H9 (cell line): ENCODE measurements around the gene GRIFIN. TPM values are rescaled to one million over a fixed set of nuclear protein-coding genes. Genes with fewer than 3 reads are reported as not detected.

Experiments
- DNase-seq: peaks from one replicate; pipeline ENCODE4 v3.0.0-alpha.2; 2017
- H2AFZ ChIP-seq: one replicate; pipeline ENCODE4 v1.6.1; 2013; ENCODE audit warnings: mild to moderate bottlenecking, low read length, control low read depth, moderate library complexity
- H2AK5ac ChIP-seq: 2 replicates; pipeline ENCODE4 v1.6.1; 2013; ENCODE audit warnings: low read length, control low read depth, mixed read lengths; ENCODE audit not compliant: insufficient read length
- H2BK120ac ChIP-seq: one replicate; pipeline ENCODE4 v1.6.1; 2013; ENCODE audit warnings: low read depth, mild to moderate bottlenecking, low read length, control low read depth, inconsistent platforms; ENCODE audit not compliant: poor library complexity, severe bottlenecking
- H2BK12ac ChIP-seq: 2 replicates; pipeline ENCODE4 v1.6.1; 2013; ENCODE audit warnings: low read length, control low read depth, mixed read lengths, low read depth; ENCODE audit not compliant: insufficient read length
- H2BK15ac ChIP-seq: 2 replicates; pipeline ENCODE4 v1.6.1; 2013; ENCODE audit warnings: low read depth, low read length, control low read depth
- H2BK20ac ChIP-seq: one replicate; pipeline ENCODE4 v1.6.1; 2013; ENCODE audit warnings: low read depth, mild to moderate bottlenecking, low read length, control low read depth, inconsistent platforms; ENCODE audit not compliant: poor library complexity, severe bottlenecking
- H2BK5ac ChIP-seq: 2 replicates; pipeline ENCODE4 v1.6.1; 2013; ENCODE audit warnings: low read length, control low read depth, mixed read lengths; ENCODE audit not compliant: insufficient read length
- H3K14ac ChIP-seq: 2 replicates; pipeline ENCODE4 v1.6.1; 2013; ENCODE audit warnings: low read length, control low read depth; ENCODE audit not compliant: insufficient read depth
- H3K18ac ChIP-seq: 2 replicates; pipeline ENCODE4 v1.6.1; 2013; ENCODE audit warnings: low read depth, mild to moderate bottlenecking, mixed read lengths, low read length, control low read depth; ENCODE audit not compliant: insufficient read length
- H3K23ac ChIP-seq: 2 replicates; pipeline ENCODE4 v1.6.1; 2013; ENCODE audit warnings: low read length, control low read depth, mixed read lengths, low read depth; ENCODE audit not compliant: insufficient read length
- H3K23me2 ChIP-seq: 2 replicates; pipeline ENCODE4 v1.6.1; 2013; ENCODE audit warnings: low read depth, mild to moderate bottlenecking, mixed read lengths, low read length, control low read depth; ENCODE audit not compliant: insufficient read length, poor library complexity, severe bottlenecking
- H3K27ac ChIP-seq: 2 replicates; pipeline ENCODE4 v1.5.1; 2013; ENCODE audit warnings: low read length, control low read depth, mixed read lengths, low read depth; ENCODE audit not compliant: insufficient read length
- H3K27me3 ChIP-seq: 2 replicates; pipeline ENCODE4 v1.6.1; 2013; ENCODE audit warnings: low read length, control low read depth, inconsistent platforms; ENCODE audit not compliant: insufficient read depth
- H3K4ac ChIP-seq: 2 replicates; pipeline ENCODE4 v1.6.1; 2013; ENCODE audit warnings: low read depth, mild to moderate bottlenecking, control low read depth, inconsistent platforms, low read length, moderate library complexity
- H3K4me1 ChIP-seq: 2 replicates; pipeline ENCODE4 v1.6.1; 2013; ENCODE audit warnings: low read length, control low read depth, inconsistent platforms; ENCODE audit not compliant: insufficient read depth
- H3K4me2 ChIP-seq: 2 replicates; pipeline ENCODE4 v1.6.1; 2013; ENCODE audit warnings: low read length, control low read depth, mixed read lengths; ENCODE audit not compliant: insufficient read length, insufficient read depth
- H3K56ac ChIP-seq: 2 replicates; pipeline ENCODE4 v1.6.1; 2013; ENCODE audit warnings: low read depth, mild to moderate bottlenecking, mixed read lengths, low read length, control low read depth; ENCODE audit not compliant: insufficient read length
- H3K79me1 ChIP-seq: 2 replicates; pipeline ENCODE4 v1.6.1; 2013; ENCODE audit warnings: low read depth, mild to moderate bottlenecking, moderate library complexity, low read length, control low read depth, inconsistent platforms; ENCODE audit not compliant: insufficient read depth, poor library complexity, severe bottlenecking
- H3K79me2 ChIP-seq: 2 replicates; pipeline ENCODE4 v1.6.1; 2013; ENCODE audit warnings: low read length, control low read depth, inconsistent platforms; ENCODE audit not compliant: insufficient read depth
- H3K9ac ChIP-seq: 2 replicates; pipeline ENCODE4 v1.6.1; 2013; ENCODE audit warnings: low read length, control low read depth, mixed read lengths; ENCODE audit not compliant: insufficient read length; ENCODE audit errors: extremely low read depth
- H3K9me3 ChIP-seq: one replicate; pipeline ENCODE4 v1.6.1; 2013; ENCODE audit warnings: low read depth, low read length, inconsistent platforms; ENCODE audit not compliant: control insufficient read depth
- H3T11ph ChIP-seq: one replicate; pipeline ENCODE4 v1.6.1; 2013; ENCODE audit warnings: mild to moderate bottlenecking, low read length, control low read depth, inconsistent platforms
- H4K20me1 ChIP-seq: one replicate; pipeline ENCODE4 v1.6.1; 2013; ENCODE audit not compliant: control insufficient read depth, insufficient read length, insufficient read depth
- H4K5ac ChIP-seq: 2 replicates; pipeline ENCODE4 v1.6.1; 2013; ENCODE audit warnings: low read depth, mild to moderate bottlenecking, mixed read lengths, low read length, control low read depth; ENCODE audit not compliant: insufficient read length
- H4K8ac ChIP-seq: replicated peaks from 2 replicates; pipeline ENCODE4 v1.6.1; 2013; ENCODE audit warnings: low read length, control low read depth, mixed read lengths, low read depth; ENCODE audit not compliant: insufficient read length
- H4K91ac ChIP-seq: 2 replicates; pipeline ENCODE4 v1.6.1; 2013; ENCODE audit warnings: low read depth, mild to moderate bottlenecking, moderate library complexity, mixed read lengths, low read length, control low read depth; ENCODE audit not compliant: insufficient read length
- H3K27ac Mint-ChIP-seq, 3 experiments: 2 replicates in 2 of 3; 3 replicates in 1 of 3; pipeline ENCODE4 v1.8.0; 2020 to 2021; ENCODE audit warnings: mixed read lengths in 3 of 3, mild to moderate bottlenecking in 1 of 3, moderate library complexity in 1 of 3
- H3K27me3 Mint-ChIP-seq: 2 replicates; pipeline ENCODE4 v1.8.0; 2021; ENCODE audit warnings: low read depth, mild to moderate bottlenecking, moderate library complexity, mixed read lengths
- H3K36me3 Mint-ChIP-seq, 3 experiments: 2 replicates in 2 of 3; 3 replicates in 1 of 3; pipeline ENCODE4 v1.8.0; 2020 to 2021; ENCODE audit warnings: low read depth in 3 of 3, mixed read lengths in 3 of 3; ENCODE audit not compliant: insufficient read depth in 1 of 3
- H3K4me1 Mint-ChIP-seq, 2 experiments: 2 replicates each; pipeline ENCODE4 v1.8.0; 2020; ENCODE audit warnings: mixed read lengths in 2 of 2
- H3K4me3 Mint-ChIP-seq, 2 experiments: 2 replicates in 1 of 2; 3 replicates in 1 of 2; pipeline ENCODE4 v1.8.0; 2020 to 2021; ENCODE audit warnings: mild to moderate bottlenecking in 2 of 2, mixed read lengths in 2 of 2, moderate library complexity in 1 of 2
- H3K9me3 Mint-ChIP-seq, 2 experiments: 2 replicates in 1 of 2; 3 replicates in 1 of 2; pipeline ENCODE4 v1.8.0; 2020; ENCODE audit warnings: mild to moderate bottlenecking in 2 of 2, mixed read lengths in 2 of 2, moderate library complexity in 1 of 2
- CTCF ChIP-seq: fragments of 200-600 bp; sonication (generic); conservative IDR thresholded peaks from 3 replicates; pipeline ENCODE4 v1.8.0; 2021; ENCODE audit warnings: antibody characterized with exemption, mild to moderate bottlenecking
- whole genome bisulfite sequencing: extraction: QIAGEN DNeasy Blood & Tissue Kit; methylation state at CpG from one replicate; pipeline ENCODE4 v1.1.7; 2013; ENCODE audit warnings: missing lambda C conversion rate, low lambda C conversion rate, mixed read lengths; ENCODE audit not compliant: insufficient read length; ENCODE audit errors: extremely low coverage; 5-methylcytosine and 5-hydroxymethylcytosine counted together
- total RNA-seq: library from RNA; stranded (reverse); gene quantifications from 2 replicates; pipeline ENCODE4 v1.2.1, GENCODE V29; 2021

The GRIFIN gene
- total RNA-seq, 1 experiment from 2014 or later: not detected

- Histone ChIP-seq H3T11ph (no peak overlapping the region), H2BK20ac (no peak overlapping the region), H3K4me1 (no peaks in the 10 kb centered on the region), H3K4me2 (no peak overlapping the region), H2AK5ac (no peak overlapping the region), H3K23ac (no peak overlapping the region), H3K18ac (no peak overlapping the region), H3K23me2 (no peaks in the 10 kb centered on the region), H4K8ac (no peak overlapping the region), H4K5ac (no peak overlapping the region), H3K9ac (no peak overlapping the region), H2BK15ac (no peak overlapping the region), H3K14ac (no peak overlapping the region), H3K4ac (no peak overlapping the region), H3K79me2 (no peaks in the 10 kb centered on the region), H4K91ac (no peak overlapping the region), H2BK12ac (no peak overlapping the region), H2AFZ (no peak overlapping the region), H3K27ac (no peak overlapping the region), H3K9me3 (no peaks in the 10 kb centered on the region), H3K79me1 (no peaks in the 10 kb centered on the region), H3K56ac (no peak overlapping the region), H4K20me1 (no peaks in the 10 kb centered on the region), H2BK5ac (no peak overlapping the region), H3K27me3 (no peaks in the 10 kb centered on the region), H2BK120ac (no peak overlapping the region)
- WGBS: no CpG with 5 or more reads among the region's 32 CpGs
- TF ChIP-seq CTCF: no peak
- DNase-seq: no peak
- Mint-ChIP-seq H3K4me1 (peaks cover 6% of the 10 kb centered on the region in 2 experiments), H3K27me3 (peaks cover 1% of the 10 kb centered on the region), H3K36me3 (no peaks in the 10 kb centered on the region), H3K27ac (peak overlapping the region in 1 of 3 experiments; percentile 62; a peak in 1 of 7 replicates), H3K9me3 (no peaks in the 10 kb centered on the region; a peak in 1 of 5 replicates), H3K4me3 (no peak overlapping the region)
These were observed 25.7 kb downstream of the GRIFIN start for GRCh38 chr7:2450198-2451107.
